K562 (cell line): Measurements from ENCODE around the gene MBOAT7. TPM values are rescaled to one million over a fixed set of nuclear protein-coding genes. Genes with fewer than 3 reads are reported as not detected.

Source experiments
- ARID2 ChIP-seq: fragments of 450-650 bp; IDR thresholded peaks from 2 replicates; pipeline ENCODE4 v1.6.1; 2017; ENCODE audit warnings: antibody characterized with exemption, mild to moderate bottlenecking
- BRCA1 ChIP-seq, 2 experiments: fragments of 450-650 bp in 1 of 2; sonication (generic) in 1 of 2; formaldehyde crosslinking in 1 of 2; IDR thresholded peaks; 2 replicates each; pipeline versions ENCODE4 v1.5.0 to v1.6.1; 2017 to 2020; ENCODE audit warnings: mild to moderate bottlenecking in 1 of 2, missing genetic modification reagents in 1 of 2
- CBX1 ChIP-seq: sonication (generic); IDR thresholded peaks from 2 replicates; pipeline ENCODE4 v1.6.1; 2016; ENCODE audit warnings: antibody characterized with exemption, low read depth, mild to moderate bottlenecking
- CBX3 ChIP-seq, 2 experiments: IDR thresholded peaks; 1 replicate in 1 of 2; 2 replicates in 1 of 2; pipeline ENCODE4 v1.6.1; 2012; ENCODE audit warnings: inconsistent platforms in 2 of 2, low read length in 2 of 2, borderline replicate concordance in 1 of 2, control low read depth in 1 of 2
- CHAMP1 ChIP-seq: fragments of 450-650 bp; IDR thresholded peaks from 2 replicates; pipeline ENCODE4 v1.6.1; 2016; ENCODE audit warnings: mild to moderate bottlenecking
- GATA2 ChIP-seq: sonication (generic); formaldehyde crosslinking; IDR thresholded peaks from 2 replicates; pipeline ENCODE4 v1.4.0; 2020; ENCODE audit warnings: mild to moderate bottlenecking, missing genetic modification reagents
- KLF10 ChIP-seq: fragments of 250-450 bp; sonication (Bioruptor Pico); IDR thresholded peaks from 2 replicates; pipeline ENCODE4 v1.6.1; 2021; ENCODE audit warnings: matching md5 sums
- NFIX ChIP-seq: fragments of 250-450 bp; sonication (Bioruptor Pico); IDR thresholded peaks from 2 replicates; pipeline ENCODE4 v1.4.0; 2020; ENCODE audit warnings: low read depth, mild to moderate bottlenecking, moderate library complexity
- POLR3A ChIP-seq: IDR thresholded peaks from 2 replicates; pipeline ENCODE4 v1.6.1; 2011; ENCODE audit warnings: borderline replicate concordance, mild to moderate bottlenecking, moderate library complexity; ENCODE audit not compliant: insufficient read length, insufficient read depth; ENCODE audit errors: extremely low read depth
- RCOR1 ChIP-seq, 2 experiments: IDR thresholded peaks; 2 replicates each; pipeline ENCODE4 v1.6.1; 2012; ENCODE audit warnings: low read depth in 2 of 2, low read length in 2 of 2, borderline replicate concordance in 1 of 2, improper control_type of control experiment in 1 of 2
- SFPQ ChIP-seq: fragments of 200-400 bp; formaldehyde crosslinking; IDR thresholded peaks from 2 replicates; pipeline ENCODE4 v1.6.1; 2017; ENCODE audit warnings: mild to moderate bottlenecking, low read depth, low read length, moderate library complexity
- TAF15 ChIP-seq: fragments of 200-400 bp; formaldehyde crosslinking; IDR thresholded peaks from 2 replicates; pipeline ENCODE4 v1.6.1; 2017; ENCODE audit warnings: mild to moderate bottlenecking, low read depth, low read length, moderate library complexity
- TARDBP ChIP-seq: fragments of 450-650 bp; IDR thresholded peaks from 2 replicates; pipeline ENCODE4 v1.6.1; 2016
- TCF7L2 ChIP-seq: fragments of 150-350 bp; IDR thresholded peaks from 2 replicates; pipeline ENCODE4 v1.6.1; 2016; ENCODE audit warnings: low read depth, mild to moderate bottlenecking, low read length, moderate library complexity
- TEAD1 ChIP-seq, 2 experiments: fragments of 450-650 bp in 1 of 2; sonication (generic) in 1 of 2; formaldehyde crosslinking; IDR thresholded peaks; 2 replicates each; pipeline versions ENCODE4 v1.4.0 to v1.8.0; 2020 to 2022; ENCODE audit warnings: mild to moderate bottlenecking in 2 of 2, missing genetic modification reagents in 1 of 2
- USF2 ChIP-seq: sonication (generic); formaldehyde crosslinking; IDR thresholded peaks from 2 replicates; pipeline ENCODE4 v1.5.0; 2020; ENCODE audit warnings: missing genetic modification reagents
- ZMIZ1 ChIP-seq, 2 experiments: fragments of 150-350 bp in 1 of 2; IDR thresholded peaks; 2 replicates each; pipeline ENCODE4 v1.6.1; 2012 to 2016; ENCODE audit warnings: low read depth in 2 of 2, low read length in 2 of 2, mild to moderate bottlenecking in 1 of 2, moderate library complexity in 1 of 2
- ZNF668 ChIP-seq: fragments of 250-450 bp; sonication (Bioruptor Pico); IDR thresholded peaks from 2 replicates; pipeline ENCODE4 v1.8.0; 2022; ENCODE audit warnings: mild to moderate bottlenecking, inconsistent platforms
- polyA plus RNA-seq, 8 experiments: library from polyadenylated mRNA; depleted of rRNA in 4 of 8; stranded (reverse) in 5 of 8; unstranded in 3 of 8; fragments of >200 nt; fragmentation: Nextera tagmentation in 2 of 8; fragmentation: Illumina TruSeq in 1 of 8; extraction: Ambion mirVana in 2 of 8; extraction: Trizol in 1 of 8; gene quantifications; 2 replicates each; pipeline versions ENCODE4 v1.2.1 to v1.2.3, GENCODE V29; 2011 to 2014; ENCODE audit warnings: inconsistent platforms in 1 of 8, missing spikeins in 1 of 8
- total RNA-seq, 7 experiments: library from RNA; depleted of rRNA in 6 of 7; stranded (reverse); fragments of >200 nt in 6 of 7; fragmentation: Illumina TruSeq in 2 of 7; extraction: Trizol in 2 of 7; gene quantifications; 2 replicates each; pipeline versions ENCODE4 v1.2.1 to v1.2.3, GENCODE V29; 2011 to 2021; ENCODE audit warnings: low replicate concordance in 1 of 7

Gene MBOAT7
- total and polyA plus RNA-seq, 9 of the 15 experiments (the other 6 are each of a cell fraction or from before 2014, with no cell fraction given): 1.4 to 153 (median 56.1) TPM

- no peak for TF ChIP-seq ZMIZ1 (IDR thresholded peaks at IDR 0.05; ENCODE audit: low read depth in 2 of 2, low read length in 2 of 2)
- no peak for TF ChIP-seq ARID2
- TF ChIP-seq KLF10 (CRISPR knock-in tag): no peak
- no peak for TF ChIP-seq NFIX
- no peak for TF ChIP-seq ZNF668
- no peak for TF ChIP-seq TARDBP
- no peak for TF ChIP-seq SFPQ
- TF ChIP-seq CHAMP1: no peak
- no peak for TF ChIP-seq USF2 (CRISPR knock-in tag)
- TF ChIP-seq GATA2 (CRISPR knock-in tag): no peak
- TF ChIP-seq POLR3A: no peak
- TF ChIP-seq RCOR1 (IDR thresholded peaks at IDR 0.05; ENCODE audit: borderline replicate concordance in 1 of 2, low read depth in 2 of 2, low read length in 2 of 2): peak in 1 of 2 experiments; percentile 68; a peak in 1 of 4 replicates
- no peak for TF ChIP-seq TEAD1 (CRISPR knock-in tag; IDR thresholded peaks at IDR 0.05)
- no peak for TF ChIP-seq TCF7L2
- peak in 1 of 2 experiments; percentile 26; a peak in 1 of 3 replicates for TF ChIP-seq CBX3 (IDR thresholded peaks at IDR 0.05; ENCODE audit: borderline replicate concordance in 1 of 2, low read length in 2 of 2)
- no peak for TF ChIP-seq TAF15
- no peak for TF ChIP-seq BRCA1 (IDR thresholded peaks at IDR 0.05)
- TF ChIP-seq BRCA1 (CRISPR knock-in tag; IDR thresholded peaks at IDR 0.05): no peak
- peak; percentile 71; the same call in 1 of the 2 replicates for TF ChIP-seq CBX1
Observed at GRCh38 chr19:54218960-54219661, 29.7 kb upstream of the MBOAT7 start (continued).
